Activated naive CD8-positive, alpha-beta T cell treated with anti-CD3 and anti-CD28 coated beads, Interleukin-2, amount 10 ng/mL, durations not matched to agents 7 days and 5 days (primary cell): ENCODE results near the gene VPS35L. TPM values are rescaled to one million over a fixed set of nuclear protein-coding genes. Genes with fewer than 3 reads are reported as not detected.

Experiments
- total RNA-seq, 2 experiments: library from RNA; stranded (reverse); gene quantifications; one replicate each; pipeline ENCODE4 v1.2.3, GENCODE V29; 2021

Gene VPS35L
- total RNA-seq, 2 experiments from 2014 or later: 50.2 to 55.6 TPM

Other genes starting within 250 kb of the VPS35L start
- not detected for gene TMC5, start 137.8 kb upstream of the VPS35L start, total RNA-seq
- 10 to 100 TPM; 22.0 to 22.6 TPM for gene GDE1, start 33.6 kb upstream of the VPS35L start, total RNA-seq
- gene CCP110, start 31.8 kb upstream of the VPS35L start, total RNA-seq: 10 to 100 TPM; 35.2 to 38.1 TPM
- gene KNOP1, start 162.5 kb downstream of the VPS35L start, total RNA-seq: 10 to 100 TPM; 17.4 to 17.9 TPM
- 1 to 10 TPM; 1.6 to 2.1 TPM for gene IQCK, start 162.6 kb downstream of the VPS35L start, total RNA-seq